GM10266 (cell line): ENCODE results near the gene PCDHGB3.
"Not testable (repeated sequence)": the region's sequence is repeated elsewhere in the genome, so short reads cannot be mapped to it uniquely, and the experiment has no call there.

Experiments
- DNase-seq: peaks from one replicate; pipeline ENCODE4 v3.0.0; 2012; ENCODE audit errors: extremely low spot score
- CTCF ChIP-seq: IDR thresholded peaks from 2 replicates; pipeline ENCODE4 v1.5.1; 2012; ENCODE audit warnings: mild to moderate bottlenecking, low read depth; ENCODE audit not compliant: control insufficient read depth, insufficient read depth; ENCODE audit errors: missing control alignments

PCDHGB3 gene

DNA sequence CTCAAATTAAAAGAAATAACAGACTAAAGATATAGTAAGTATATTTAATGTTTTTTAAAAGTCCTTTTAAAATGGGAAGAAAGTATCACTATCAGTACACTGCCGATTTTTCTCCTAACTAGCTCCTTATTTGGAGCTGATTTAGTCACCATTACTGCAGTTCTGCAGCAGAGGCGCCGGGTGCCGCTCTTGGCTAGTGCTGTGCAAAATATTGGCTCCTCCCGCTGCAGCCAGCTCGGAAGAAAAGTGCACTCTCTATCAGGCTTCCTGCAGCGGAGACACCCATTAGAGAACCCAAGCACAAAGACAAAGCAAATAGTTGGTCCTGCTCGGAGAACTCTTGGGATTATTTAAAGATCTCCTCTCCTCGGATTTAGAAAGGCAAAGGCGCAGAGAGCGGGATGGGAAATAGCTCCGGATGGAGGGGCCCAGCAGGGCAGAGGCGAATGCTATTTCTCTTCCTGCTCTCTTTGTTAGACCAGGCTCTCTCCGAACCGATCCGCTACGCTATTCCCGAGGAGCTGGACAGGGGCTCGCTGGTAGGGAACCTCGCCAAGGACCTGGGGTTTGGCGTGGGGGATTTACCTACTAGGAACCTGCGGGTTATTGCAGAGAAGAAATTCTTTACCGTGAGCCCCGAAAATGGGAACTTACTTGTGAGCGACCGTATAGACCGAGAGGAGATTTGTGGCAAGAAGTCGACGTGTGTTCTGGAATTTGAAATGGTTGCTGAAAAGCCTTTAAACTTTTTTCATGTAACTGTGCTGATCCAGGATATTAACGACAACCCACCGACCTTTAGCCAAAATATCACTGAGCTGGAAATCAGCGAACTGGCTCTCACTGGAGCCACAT is at the start of gene PCDHGB3:
TSS of gene PCDHGB3 (plus strand) at position 249 of the 855 bp plus-strand sequence. CDS start at position 402, 153 bp downstream.
- TF ChIP-seq CTCF = peak; percentile 48
- peak; percentile 65 for DNase-seq

DNA sequence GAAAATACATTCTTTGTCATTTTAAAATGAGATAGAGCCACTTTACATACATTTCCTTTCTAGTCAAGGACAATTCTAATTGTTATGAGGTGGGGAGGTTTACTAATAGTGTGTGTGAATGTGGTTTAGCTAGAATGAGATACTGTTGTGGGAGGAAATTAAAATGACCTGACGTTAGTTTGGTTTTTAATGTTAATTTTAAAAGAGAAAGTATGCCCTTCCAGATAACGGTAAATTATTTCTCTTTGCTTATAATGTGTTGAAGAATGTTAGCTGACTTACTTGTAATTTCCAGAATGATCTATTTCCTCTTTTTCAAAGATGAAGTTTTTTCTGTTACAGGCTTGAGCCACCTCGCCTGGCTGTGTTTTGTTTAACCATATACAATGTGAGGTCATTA is 47.8 kb upstream of the PCDHGB3 start:
- no peak for DNase-seq
- TF ChIP-seq CTCF = no peak

- peak; percentile 70 for DNase-seq
- peak; percentile 50 for TF ChIP-seq CTCF
Observed at GRCh38 chr5:141326088-141326854, 43.8 kb upstream of the PCDHGB3 start.

GRCh38 chr5:141328231-141328630 is 41.8 kb upstream of the PCDHGB3 start:
- DNase-seq = no peak
- no peak for TF ChIP-seq CTCF

DNA sequence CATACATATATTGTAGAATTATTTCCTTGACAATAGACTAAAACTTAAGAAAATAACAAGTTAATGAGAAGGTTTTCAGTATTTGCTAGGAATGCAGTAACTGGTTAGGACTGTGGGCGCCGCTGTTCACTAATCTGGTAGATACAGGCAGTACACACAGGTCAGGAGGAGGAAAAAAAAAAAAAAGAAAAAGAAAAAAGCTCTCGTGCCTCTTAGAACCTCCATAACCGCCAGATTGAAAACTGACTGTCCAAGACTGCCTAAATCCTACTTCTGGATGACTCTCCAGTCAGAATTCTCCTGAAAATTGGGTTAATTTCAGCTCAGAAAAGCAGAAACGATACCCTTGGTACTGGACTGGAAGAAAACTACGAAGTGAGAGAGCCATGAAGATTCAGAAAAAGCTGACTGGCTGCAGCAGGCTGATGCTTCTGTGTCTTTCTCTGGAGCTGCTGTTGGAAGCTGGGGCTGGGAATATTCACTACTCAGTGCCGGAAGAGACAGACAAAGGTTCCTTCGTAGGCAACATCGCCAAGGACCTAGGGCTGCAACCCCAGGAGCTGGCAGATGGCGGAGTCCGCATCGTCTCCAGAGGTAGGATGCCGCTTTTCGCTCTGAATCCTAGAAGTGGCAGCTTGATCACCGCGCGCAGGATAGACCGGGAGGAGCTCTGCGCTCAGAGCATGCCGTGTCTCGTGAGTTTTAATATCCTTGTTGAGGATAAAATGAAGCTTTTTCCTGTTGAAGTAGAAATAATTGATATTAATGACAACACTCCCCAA is 39.6 kb upstream of the PCDHGB3 start, which contains the start of gene PCDHGA1:
TSS of gene PCDHGA1 (plus strand) at position 216 of the 782 bp plus-strand sequence.
- no peak for DNase-seq

DNA sequence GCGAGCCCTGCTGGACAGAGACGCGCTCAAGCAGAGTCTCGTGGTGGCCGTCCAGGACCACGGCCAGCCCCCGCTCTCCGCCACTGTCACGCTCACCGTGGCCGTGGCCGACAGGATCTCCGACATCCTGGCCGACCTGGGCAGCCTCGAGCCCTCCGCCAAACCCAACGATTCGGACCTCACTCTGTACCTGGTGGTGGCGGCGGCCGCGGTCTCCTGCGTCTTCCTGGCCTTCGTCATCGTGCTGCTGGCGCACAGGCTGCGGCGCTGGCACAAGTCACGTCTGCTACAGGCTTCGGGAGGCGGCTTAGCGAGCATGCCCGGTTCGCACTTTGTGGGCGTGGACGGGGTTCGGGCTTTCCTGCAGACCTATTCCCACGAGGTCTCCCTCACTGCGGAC is 37.5 kb upstream of the PCDHGB3 start:
- DNase-seq = not testable (repeated sequence)

More for the DNA sequence above, 39.6 kb upstream of the PCDHGB3 start, which contains the start of gene PCDHGA1:
- peak; percentile 29 for TF ChIP-seq CTCF
